ENCODE results near the gene SUPT6H. TPM values are rescaled to one million over a fixed set of nuclear protein-coding genes. Genes with fewer than 3 reads are reported as not detected.
A peak's percentile ranks its signal among the peaks of the same experiment; 100 is the strongest.

SUPT6H gene
- total RNA-seq, 1 donor from 2014 or later = 96.9 TPM

DNA sequence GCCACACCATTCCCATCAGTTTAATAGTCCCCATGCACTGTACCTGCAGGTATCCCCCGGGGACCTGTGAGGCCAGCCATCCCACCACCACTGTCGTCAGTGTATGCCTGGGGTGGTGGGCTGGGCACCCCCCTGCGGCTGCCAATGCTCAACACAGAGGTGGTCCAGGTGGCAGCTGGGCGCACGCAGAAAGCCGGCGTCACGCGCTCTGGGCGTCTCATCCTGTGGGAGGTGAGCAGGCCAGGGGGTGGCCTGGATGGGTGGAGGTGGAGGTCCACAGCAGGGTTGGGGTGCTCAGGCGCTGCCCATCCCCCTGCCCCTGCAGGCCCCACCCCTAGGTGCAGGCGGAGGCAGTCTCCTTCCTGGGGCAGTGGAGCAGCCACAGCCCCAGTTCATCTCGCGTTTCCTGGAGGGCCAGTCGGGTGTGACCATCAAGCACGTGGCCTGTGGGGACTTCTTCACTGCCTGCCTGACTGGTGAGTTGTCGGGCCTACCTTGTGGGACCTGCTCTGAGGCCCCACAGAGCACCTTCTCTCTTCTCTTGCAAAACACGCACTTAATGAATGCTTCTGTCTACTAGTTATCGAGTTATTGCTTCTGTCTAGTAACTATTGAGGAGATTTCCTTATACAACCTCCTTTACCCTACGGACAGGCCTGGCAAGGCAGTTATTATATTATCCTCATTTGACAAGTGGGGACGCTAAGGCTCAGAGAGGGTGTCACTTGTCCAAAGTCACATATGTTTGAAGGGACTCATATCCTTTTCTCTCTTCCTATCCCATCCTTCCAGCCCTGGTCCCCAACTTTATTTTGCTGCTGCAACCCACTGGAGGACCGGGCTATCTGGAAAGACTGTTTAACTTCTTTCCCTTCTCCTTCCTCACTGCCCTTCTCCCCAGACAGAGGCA is 76.0 kb downstream of the SUPT6H start:
- peak; percentile 83 for DNase-seq (ENCODE audit: low spot score)

DNA sequence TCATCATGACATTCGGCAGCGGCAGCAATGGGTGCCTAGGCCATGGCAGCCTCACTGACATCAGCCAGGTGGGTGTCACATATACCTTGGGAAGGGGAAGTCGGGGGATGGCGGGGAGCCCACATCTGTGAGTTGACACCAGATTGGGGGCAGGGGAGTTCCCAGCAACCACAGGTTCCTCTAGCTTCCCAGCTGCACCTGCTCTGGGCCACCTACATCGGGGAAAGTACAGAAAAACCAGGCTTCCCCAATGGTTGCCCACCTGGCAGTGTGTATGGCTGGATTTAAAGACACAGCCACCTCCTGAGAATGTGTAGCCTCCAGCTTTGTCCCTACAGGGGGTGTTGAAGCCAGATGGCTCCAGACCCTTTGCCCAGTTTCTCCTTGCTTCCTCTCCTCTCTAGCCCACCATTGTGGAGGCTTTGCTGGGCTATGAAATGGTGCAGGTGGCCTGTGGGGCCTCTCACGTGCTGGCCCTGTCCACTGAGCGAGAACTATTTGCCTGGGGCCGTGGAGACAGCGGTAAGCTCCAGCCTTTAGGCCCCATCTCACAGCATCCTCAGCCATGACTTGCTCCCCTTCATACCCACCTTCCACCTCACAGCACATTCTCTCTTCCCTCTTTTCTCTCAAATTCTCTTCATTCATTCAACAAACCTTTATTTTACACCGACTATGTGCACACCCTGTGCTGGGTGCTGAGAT is 76.8 kb downstream of the SUPT6H start:
- DNase-seq (ENCODE audit: low spot score) = no peak

DNA sequence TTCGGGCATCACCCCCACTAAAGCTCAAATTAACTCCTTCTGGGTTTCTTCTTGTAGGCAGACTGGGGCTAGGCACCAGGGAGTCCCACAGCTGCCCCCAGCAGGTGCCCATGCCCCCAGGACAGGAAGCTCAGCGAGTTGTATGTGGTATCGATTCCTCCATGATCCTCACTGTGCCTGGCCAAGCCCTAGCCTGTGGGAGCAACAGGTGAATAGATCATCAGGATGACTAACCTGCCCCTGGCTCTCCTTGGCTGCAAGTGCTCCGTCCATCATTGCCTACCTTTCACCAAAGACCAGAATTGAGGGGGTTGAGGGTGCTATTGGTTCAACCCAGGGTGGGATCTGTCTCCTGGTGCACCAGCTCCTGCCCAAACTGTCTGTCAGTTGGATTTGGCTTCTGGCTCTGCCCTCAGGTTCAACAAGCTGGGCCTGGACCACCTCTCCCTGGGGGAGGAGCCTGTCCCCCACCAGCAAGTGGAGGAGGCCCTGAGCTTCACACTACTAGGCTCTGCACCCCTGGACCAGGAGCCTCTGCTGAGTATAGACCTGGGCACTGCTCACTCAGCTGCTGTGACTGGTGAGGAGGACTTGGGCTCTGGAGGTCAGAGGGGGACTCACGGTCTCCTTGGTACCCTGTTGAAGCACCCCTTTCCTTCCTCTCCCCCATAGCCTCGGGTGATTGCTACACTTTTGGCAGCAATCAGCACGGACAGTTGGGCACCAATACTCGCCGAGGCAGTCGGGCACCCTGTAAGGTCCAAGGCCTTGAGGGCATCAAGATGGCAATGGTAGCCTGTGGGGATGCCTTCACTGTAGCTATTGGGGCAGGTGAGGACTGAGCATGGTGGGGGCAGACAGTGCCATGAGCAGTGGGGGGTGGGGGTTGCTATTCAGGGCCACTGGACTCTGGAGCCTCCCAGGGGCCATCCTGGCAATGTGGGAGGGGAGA is 78.7 kb downstream of the SUPT6H start:
- DNase-seq (ENCODE audit: low spot score) = no peak

DNA sequence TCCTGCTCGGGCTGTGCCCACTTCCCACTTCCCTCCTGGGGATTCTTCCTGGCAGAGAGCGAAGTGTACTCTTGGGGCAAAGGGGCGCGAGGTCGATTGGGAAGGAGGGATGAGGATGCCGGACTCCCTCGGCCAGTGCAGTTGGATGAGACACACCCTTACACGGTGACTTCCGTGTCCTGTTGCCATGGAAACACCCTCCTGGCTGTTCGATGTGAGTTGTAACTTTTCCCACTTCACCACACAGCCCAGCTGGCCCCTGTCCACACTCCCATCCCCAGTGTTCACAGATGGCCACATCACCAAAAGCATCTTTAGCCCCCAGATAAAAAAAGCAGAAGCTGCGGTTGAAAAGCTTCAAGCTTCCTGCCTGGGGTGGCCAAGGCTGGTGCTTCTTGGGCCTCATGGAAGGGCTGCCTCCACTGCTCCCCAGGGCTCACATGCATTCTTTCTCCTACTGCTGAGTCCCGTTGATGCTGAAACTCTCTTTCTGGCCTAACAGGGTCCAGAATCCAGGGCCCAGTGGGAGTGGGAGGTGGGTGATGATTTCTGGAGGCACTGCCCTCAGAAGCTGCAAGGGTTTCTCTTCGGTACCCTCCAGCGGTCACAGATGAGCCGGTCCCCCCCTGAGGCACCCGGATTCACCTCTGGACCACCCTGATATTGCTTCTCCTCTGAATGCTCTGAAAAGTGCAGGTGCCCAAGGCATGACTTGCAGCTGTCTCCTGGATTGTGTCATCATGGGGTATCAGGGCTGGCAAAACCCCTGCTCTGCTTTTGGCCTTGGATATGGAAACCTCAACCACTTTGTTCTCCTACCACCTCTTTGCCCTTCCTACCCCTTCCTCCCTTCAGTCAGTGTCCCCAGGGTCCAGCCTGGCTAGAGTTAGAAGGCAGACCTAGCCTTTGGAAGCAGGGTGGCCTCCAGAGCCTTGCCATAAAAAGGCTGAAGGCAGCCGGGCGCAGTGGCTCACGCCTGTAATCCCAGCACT is 79.6 kb downstream of the SUPT6H start:
- no peak for DNase-seq (ENCODE audit: low spot score)

DNA sequence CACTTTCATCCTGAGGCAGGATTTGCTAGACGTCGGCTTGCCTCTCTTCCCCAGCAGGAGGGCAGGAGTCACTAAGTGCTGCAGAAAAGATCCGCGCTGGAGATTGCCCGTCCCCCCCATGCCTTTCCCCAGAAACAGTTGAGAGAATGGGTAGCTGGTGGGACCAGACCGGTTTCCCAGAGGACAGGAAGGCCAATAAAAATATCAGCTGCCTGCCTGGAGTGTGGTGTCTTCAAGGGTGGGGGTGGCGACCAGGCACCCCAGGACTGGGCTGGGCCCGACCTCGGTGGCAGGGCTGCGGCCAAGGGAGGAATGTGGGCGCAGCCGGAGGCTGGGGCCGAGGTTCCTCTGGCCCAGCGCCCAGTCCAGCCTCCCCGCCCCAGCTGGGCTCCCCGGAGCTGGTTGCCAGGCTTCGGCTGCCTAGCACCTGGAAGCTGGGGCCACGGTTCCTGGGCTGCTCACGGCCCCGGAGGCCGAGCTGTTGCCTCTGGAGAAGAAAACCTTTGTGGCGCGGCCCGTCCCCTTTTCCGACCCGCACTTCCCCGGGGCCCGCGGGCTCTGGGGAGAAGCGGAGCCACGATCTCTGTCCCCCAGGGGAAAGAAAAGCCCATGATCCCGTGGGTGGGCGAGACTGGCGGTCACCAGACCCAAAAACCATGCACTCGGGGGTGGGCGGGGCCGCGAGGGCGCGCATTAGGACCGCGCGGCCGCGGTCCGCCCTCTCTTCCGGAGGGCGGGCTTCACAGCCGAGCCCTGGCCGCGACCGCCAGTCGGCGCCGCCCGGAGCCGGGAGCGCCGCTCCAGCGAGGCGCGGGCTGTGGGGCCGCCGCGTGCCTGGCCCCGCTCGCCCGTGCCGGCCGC is 81.5 kb downstream of the SUPT6H start, which contains the start of gene TRAF4:
TSS of gene TRAF4 (plus strand) at position 769 of the 861 bp plus-strand sequence. CDS start 102 bp downstream, outside the sequence.
- DNase-seq (ENCODE audit: low spot score) = peak; percentile 80

DNA sequence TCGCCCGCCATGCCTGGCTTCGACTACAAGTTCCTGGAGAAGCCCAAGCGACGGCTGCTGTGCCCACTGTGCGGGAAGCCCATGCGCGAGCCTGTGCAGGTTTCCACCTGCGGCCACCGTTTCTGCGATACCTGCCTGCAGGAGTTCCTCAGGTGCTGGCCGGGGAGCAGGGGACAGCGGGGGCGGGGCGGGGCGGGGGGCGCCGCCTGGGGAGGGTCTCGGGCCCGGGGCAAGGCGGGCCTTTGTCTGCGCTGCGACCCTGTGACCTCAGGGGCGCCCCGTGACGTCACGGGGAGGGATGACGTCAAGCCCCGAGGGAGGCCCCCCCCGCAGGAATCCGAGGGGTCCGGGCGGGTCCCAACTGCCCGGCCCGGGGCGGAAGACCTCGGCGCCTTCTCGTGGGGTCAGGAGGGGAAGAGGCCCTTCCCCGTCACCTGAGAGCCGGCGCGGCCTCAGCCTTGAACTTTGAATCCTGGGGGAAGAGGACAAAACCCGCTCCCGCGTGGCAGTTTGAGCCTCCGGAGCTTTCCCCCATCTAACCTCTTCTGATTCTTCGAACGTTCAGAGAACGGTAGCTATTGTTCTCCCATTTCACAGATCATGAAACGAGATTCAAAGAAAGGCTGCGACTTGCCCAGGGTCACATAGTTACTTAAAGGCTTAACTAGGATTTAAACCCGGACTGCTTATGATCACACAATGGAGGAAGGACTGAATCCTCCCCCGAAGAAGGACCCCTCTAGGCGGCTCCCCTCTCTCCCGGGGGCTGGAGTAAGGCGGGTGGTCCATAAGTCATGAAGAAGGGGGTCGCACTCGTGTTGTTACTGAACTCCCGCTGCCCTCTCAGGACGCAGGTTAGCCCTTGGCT is 82.3 kb downstream of the SUPT6H start:
- DNase-seq (ENCODE audit: low spot score) = no peak

DNA sequence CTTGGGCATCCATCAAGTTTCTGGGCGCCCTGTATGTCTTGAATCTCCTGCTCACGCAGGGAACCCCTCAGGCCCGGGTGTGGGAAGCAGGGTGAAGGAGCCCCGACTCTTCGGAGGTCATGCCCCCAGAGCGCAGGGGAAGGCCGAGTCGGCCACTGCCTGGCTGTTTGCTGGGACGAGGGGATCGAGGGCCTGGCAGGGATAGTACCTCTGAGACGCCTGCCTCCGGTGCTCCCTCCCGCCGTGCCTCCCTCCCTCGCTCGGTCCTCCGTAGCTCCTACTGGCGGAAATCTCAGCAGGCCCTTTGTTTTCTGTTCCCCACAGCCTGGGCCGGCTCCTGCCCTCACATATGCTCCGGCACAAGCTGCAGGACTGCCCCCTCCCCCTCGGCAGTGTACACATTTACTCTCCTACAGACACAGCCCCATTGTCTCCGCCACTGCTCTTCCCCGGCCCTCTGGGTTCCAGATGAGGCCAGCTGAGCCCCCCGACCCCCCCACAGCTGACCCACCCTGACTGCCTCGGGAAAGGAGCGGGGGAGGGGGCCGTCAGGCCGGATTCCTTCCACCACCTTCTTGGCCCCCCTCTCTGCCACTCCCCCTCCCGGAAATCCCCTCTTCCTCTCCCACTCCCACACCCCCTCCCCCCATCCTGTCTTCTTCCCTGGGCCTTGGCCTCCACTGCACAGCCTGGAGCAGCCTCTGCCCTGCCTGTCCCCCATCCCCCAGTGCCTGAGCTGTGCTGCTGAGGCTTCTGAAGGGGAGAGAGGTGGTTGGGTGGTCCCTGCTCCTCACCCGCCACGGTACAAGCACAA is 83.2 kb downstream of the SUPT6H start:
- no peak for DNase-seq (ENCODE audit: low spot score)

DNA sequence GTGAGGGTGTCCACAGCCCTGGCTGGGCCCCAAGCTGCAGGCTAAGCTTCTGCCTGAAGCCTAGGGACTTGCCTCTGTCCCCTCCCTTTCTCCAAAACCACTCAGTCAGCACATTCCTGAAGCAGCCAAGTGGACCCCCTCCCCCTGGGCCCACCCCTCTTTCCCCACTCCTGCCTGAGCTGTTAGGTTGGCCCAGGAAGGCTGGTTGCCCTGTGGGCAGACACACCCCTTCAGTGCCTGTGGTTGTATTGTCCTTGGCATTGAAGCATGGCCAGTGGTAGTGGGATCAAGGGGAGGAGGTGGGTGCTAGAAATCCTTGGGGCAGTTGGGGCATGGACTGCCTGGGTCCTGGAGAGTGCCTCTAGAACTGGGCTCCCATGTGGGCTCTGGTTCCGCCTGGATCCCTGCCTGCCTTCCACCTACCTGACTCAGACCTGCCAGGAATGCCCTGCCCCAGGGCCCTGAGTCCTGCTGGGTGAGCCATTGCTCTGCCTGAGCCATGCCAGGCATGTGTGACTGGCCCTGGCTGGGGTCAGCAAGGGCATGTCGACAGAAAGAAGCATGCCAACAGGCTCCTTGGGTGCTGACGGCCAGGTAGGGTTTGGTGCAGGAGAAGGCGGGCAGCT is 83.9 kb downstream of the SUPT6H start:
- no peak for DNase-seq (ENCODE audit: low spot score)

DNA sequence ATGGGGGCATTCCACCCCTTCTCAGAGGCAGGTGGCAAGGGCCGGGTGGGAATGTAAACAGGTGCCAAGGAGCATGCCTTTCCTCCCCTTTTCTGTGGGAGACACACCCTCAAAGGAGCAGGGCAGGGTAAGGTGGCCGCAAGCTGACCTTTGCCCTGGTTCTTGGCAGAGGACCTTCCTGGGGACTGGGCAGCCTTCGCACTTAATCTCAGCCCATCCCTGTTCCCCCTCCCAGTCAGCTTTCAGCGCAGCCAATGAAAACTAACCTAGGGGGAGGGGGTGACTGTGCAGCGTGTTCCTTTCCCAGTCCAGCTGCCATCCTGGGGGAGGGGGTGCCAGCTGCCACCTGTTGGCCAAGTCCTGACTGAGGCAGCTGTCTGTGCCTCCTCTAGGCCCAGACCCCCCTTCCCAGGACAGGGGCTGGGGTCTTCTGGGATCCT is 84.6 kb downstream of the SUPT6H start:
- peak; percentile 69 for DNase-seq (ENCODE audit: low spot score)

DNA sequence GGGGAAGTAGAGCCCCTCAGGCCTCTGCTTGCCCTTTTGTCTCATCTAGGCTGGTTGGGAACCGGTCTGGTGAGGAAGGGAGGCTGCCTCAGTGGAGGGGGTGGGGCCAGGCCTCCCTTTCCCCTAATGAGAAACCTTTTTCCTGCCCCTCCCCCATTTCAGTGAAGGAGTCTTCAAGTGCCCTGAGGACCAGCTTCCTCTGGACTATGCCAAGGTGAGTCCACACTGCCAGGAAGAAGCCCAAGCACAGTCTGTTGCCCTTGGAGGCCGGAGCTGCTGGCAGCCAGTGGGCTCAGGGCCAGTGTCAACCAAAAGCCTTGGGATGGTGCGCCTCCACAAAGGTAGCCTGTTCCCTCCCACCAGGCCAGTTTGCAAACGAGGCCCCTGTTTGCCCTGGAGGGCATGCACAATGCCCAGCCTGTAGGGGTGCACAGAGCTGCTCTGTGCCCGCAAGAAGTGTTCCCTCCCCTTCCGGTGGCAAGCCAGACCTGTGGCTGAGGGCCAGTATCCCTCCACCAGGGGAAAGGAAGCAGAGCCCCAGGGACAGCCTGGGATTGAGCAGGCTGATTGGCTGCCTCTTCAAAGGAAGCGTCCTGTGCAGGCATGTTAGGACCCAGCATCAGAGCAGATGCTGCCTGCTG is 85.2 kb downstream of the SUPT6H start:
- peak; percentile 85 for DNase-seq (ENCODE audit: low spot score)

DNA sequence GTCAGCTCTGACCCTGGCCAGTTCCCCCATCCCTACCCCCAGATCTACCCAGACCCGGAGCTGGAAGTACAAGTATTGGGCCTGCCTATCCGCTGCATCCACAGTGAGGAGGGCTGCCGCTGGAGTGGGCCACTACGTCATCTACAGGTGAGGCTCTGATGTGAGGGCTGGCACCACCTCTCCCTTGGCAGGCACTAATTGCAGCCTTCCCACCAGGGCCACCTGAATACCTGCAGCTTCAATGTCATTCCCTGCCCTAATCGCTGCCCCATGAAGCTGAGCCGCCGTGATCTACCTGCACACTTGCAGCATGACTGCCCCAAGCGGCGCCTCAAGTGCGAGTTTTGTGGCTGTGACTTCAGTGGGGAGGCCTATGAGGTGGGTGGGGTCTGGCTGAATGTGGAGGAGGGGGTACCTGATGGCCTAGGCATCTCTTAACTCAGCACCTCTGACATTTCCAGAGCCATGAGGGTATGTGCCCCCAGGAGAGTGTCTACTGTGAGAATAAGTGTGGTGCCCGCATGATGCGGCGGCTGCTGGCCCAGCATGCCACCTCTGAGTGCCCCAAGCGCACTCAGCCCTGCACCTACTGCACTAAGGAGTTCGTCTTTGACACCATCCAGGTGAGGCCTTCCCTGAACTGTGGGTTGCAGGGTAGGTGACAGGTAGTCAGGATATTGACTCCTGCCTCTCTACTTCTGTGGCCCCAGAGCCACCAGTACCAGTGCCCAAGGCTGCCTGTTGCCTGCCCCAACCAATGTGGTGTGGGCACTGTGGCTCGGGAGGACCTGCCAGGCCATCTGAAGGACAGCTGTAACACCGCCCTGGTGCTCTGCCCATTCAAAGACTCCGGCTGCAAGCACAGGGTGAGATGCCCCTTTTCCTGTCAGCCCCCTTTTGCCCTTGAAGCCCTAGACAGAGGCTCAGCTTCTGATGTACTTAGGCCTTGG is 86.1 kb downstream of the SUPT6H start:
- no peak for DNase-seq (ENCODE audit: low spot score)

DNA sequence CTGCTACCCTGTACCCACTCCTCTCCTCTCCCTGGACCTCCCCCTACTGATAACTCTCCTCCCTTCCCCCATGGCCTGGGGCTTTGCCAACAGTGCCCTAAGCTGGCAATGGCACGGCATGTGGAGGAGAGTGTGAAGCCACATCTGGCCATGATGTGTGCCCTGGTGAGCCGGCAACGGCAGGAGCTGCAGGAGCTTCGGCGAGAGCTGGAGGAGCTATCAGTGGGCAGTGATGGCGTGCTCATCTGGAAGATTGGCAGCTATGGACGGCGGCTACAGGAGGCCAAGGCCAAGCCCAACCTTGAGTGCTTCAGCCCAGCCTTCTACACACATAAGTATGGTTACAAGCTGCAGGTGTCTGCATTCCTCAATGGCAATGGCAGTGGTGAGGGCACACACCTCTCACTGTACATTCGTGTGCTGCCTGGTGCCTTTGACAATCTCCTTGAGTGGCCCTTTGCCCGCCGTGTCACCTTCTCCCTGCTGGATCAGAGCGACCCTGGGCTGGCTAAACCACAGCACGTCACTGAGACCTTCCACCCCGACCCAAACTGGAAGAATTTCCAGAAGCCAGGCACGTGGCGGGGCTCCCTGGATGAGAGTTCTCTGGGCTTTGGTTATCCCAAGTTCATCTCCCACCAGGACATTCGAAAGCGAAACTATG is 87.0 kb downstream of the SUPT6H start:
- no peak for DNase-seq (ENCODE audit: low spot score)

DNA sequence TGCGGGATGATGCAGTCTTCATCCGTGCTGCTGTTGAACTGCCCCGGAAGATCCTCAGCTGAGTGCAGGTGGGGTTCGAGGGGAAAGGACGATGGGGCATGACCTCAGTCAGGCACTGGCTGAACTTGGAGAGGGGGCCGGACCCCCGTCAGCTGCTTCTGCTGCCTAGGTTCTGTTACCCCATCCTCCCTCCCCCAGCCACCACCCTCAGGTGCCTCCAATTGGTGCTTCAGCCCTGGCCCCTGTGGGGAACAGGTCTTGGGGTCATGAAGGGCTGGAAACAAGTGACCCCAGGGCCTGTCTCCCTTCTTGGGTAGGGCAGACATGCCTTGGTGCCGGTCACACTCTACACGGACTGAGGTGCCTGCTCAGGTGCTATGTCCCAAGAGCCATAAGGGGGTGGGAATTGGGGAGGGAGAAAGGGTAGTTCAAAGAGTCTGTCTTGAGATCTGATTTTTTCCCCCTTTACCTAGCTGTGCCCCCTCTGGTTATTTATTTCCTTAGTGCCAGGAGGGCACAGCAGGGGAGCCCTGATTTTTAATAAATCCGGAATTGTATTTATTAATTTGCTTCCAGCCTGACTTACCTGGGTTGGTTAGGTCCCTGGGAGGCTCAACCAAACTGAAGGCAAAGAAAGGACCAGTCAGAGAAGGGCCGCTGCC is 87.6 kb downstream of the SUPT6H start:
- DNase-seq (ENCODE audit: low spot score) = no peak

Data from ureter (tissue), 1 donor.